Spinal cord (tissue), 10 donors: Measurements from ENCODE around the gene RPIA. TPM values are rescaled to one million over a fixed set of nuclear protein-coding genes. Genes with fewer than 3 reads are reported as not detected.

Experiments
- DNase-seq, 6 donors: peaks; one replicate each; pipeline versions ENCODE4 v3.0.0 to v3.0.0-alpha.2; 2013 to 2015; ENCODE audit warnings: low spot score in 6 of 6, low read depth in 4 of 6
- H3K27ac ChIP-seq: one replicate; pipeline ENCODE4 v1.5.1; 2013; ENCODE audit warnings: low read depth, low read length, control low read depth
- H3K27me3 ChIP-seq: one replicate; pipeline ENCODE4 v1.6.1; 2013; ENCODE audit warnings: low read length; ENCODE audit not compliant: control insufficient read depth, insufficient read depth
- H3K36me3 ChIP-seq: one replicate; pipeline ENCODE4 v1.6.1; 2013; ENCODE audit warnings: low read length; ENCODE audit not compliant: control insufficient read depth, insufficient read depth
- H3K4me1 ChIP-seq: one replicate; pipeline ENCODE4 v1.6.1; 2013; ENCODE audit warnings: low read length; ENCODE audit not compliant: control insufficient read depth, insufficient read depth
- H3K4me3 ChIP-seq: one replicate; pipeline ENCODE4 v1.5.1; 2013; ENCODE audit warnings: low read depth, low read length, control low read depth
- H3K9me3 ChIP-seq: one replicate; pipeline ENCODE4 v1.6.1; 2013; ENCODE audit warnings: low read length; ENCODE audit not compliant: control insufficient read depth, insufficient read depth
- WGBS: methylation state at CpG from one replicate; pipeline ENCODE4 v1.1.5; 2013; ENCODE audit warnings: missing lambda C conversion rate; ENCODE audit not compliant: insufficient coverage; 5-methylcytosine and 5-hydroxymethylcytosine counted together
- polyA plus RNA-seq, 2 donors: library from polyadenylated mRNA; unstranded; fragments of 120-200 nt; gene quantifications; one replicate each; pipeline ENCODE4 v1.2.1, GENCODE V29; 2013; ENCODE audit not compliant: insufficient read length in 2 of 2
- total RNA-seq, 2 donors: library from RNA; depleted of rRNA in 1 of 2; stranded (reverse); fragments of 120-200 nt in 1 of 2; fragments of >200 nt in 1 of 2; gene quantifications; one replicate each; pipeline versions ENCODE4 v1.2.3 to v1.2.4, GENCODE V29; 2013 to 2014
- donor health status: healthy.

Gene RPIA
- total and polyA plus RNA-seq, 4 donors: 9.0 to 18.2 (median 14.2) TPM

DNA sequence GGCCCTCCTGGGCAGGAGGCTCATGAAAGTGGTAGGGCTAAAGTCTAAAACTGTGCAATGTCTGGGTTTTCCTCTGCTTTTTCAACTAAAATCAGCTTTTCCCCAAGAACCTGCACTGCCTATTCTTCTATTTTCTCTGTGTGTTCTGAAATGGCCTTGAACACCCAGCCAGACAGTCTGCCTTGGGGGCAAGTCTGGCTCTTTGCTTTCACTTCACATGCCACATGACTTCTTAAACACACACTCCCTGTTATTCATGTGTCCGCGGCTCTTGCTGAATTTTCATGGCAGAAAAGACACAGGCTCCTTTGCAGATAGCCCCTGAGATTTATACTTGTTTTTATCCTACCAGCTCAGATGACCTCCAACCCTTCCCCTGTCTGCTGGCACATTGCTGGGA, 10.6 kb upstream of the RPIA start:
- H3K9me3 ChIP-seq: peaks cover 4% of the 10 kb centered on the region
- 88% methylated on average over 2 of the region's 2 CpGs for WGBS

DNA sequence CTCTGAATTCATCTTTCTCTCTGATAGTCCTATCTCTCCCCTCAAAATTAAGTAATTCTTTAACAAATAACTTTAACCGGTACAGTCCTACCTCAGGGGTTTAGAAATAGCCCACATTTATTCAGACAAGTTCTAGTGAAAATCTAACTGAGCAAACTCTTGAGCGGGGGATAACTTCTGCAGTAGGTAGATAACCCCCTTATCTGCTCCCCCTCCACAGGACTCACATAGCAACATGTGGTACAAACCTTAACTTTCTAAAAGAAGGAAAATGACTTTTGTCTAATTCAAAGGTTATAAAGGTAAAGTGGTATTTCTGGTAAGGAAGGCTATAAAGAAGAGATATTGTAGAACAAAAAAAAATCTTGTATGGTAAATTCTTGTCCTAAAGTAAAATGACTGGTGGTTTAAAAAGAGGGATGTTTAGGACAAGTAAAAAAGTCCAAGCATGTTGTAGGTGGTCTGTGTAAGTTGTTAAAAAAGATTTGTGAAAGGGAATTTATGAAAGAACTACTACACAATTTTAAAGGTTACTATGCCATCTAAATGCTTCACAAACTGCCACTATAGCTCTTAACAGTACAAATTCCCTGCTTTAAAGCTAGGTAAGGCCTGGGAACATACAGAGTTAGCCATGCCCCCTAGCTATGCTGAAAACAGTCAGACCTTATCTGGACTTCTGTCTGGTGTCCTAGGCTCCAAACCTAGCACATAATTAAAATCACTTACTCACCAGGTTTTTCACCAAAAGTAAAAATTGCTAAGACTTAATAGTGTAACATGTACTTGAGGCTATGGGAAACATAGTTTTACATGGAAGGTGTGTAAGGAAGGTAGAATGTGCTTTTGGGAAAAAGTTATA, 8.1 kb upstream of the RPIA start:
- no peak overlapping the region for H3K4me3 ChIP-seq
- no peaks in the 10 kb centered on the region for H3K27me3 ChIP-seq
- no peak overlapping the region for H3K27ac ChIP-seq
- no peaks in the 10 kb centered on the region for H3K4me1 ChIP-seq
- H3K36me3 ChIP-seq: no peaks in the 10 kb centered on the region
- peaks cover 4% of the 10 kb centered on the region for H3K9me3 ChIP-seq
- DNase-seq: no peak
- 100% methylated on average over 1 of the region's 2 CpGs for WGBS

More for the DNA sequence above, 10.6 kb upstream of the RPIA start:
- Histone ChIP-seq H3K36me3 (no peaks in the 10 kb centered on the region), H3K27me3 (no peaks in the 10 kb centered on the region), H3K4me3 (no peak overlapping the region), H3K4me1 (no peaks in the 10 kb centered on the region), H3K27ac (no peak overlapping the region)
- no peak for DNase-seq

DNA sequence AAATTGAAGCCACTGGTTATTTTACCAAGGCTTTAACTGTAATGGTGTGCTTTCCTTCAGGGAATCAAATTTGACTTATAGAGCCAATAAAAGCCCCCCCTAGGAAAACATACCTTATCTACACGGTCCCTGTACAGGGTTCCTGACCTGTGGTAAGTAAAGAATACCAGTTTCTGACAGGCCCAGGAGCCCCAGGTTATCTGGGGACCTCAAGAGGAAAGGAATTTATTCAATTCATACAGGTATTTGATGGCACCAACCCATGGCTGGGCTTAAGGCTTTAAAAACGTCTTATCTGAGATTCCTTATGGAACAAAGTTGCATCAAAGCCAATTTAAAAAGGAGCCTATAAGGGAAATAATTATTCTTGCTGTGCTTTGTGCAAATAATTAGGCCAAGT, 7.0 kb upstream of the RPIA start:
- H3K27ac ChIP-seq: no peak overlapping the region
- H3K4me1 ChIP-seq: no peaks in the 10 kb centered on the region
- 83% methylated on average over 1 of the region's 2 CpGs for WGBS
- no peak overlapping the region for H3K4me3 ChIP-seq
- H3K27me3 ChIP-seq: no peaks in the 10 kb centered on the region
- H3K36me3 ChIP-seq: no peaks in the 10 kb centered on the region
- peaks cover 4% of the 10 kb centered on the region for H3K9me3 ChIP-seq
- no peak for DNase-seq

DNA sequence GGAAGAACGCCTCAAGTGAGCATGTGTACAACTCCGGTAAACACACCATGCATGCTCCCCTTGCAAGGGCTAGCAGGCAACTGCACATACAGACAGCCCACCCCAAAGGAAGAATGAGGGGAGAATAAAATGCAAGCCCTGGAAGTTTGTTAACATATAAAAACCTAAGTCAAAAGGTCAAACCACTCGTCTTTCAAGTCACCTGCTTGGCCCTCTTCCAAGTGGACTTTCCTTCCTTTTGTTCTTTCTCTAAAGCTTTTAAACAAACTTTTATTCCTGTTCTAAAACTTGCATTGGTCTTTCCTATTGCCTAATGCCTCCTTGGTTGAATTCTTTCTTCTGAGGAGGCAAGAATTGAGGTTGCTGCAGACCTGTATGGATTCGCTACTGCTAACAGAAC, 5.2 kb upstream of the RPIA start:
- no peaks in the 10 kb centered on the region for H3K27me3 ChIP-seq
- H3K9me3 ChIP-seq: peaks cover 4% of the 10 kb centered on the region
- no peaks in the 10 kb centered on the region for H3K4me1 ChIP-seq
- 90% methylated on average over 2 of the region's 4 CpGs for WGBS
- H3K27ac ChIP-seq: no peak overlapping the region
- DNase-seq: no peak
- H3K4me3 ChIP-seq: no peak overlapping the region
- H3K36me3 ChIP-seq: no peaks in the 10 kb centered on the region

DNA sequence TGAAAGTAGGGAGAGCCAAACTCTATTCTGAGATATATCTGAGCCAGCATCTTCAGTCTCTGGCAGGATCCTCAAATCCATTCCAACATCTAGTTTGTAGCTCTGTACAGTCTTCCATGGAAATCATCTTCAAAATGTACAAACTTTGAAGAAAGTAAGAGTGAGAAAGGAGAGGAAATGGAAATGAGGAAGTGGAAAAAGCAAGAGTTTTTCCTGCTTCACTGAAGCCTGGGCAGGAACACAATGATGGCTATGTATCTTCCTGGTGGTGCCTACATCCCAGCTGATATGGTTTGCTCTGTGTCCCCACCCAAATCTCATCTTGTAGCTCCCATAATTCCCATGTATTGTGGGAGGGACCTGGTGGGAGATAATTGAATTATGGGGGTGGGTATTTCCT, 4.1 kb upstream of the RPIA start:
- H3K27me3 ChIP-seq: no peaks in the 10 kb centered on the region
- no peaks in the 10 kb centered on the region for H3K36me3 ChIP-seq
- no peak overlapping the region for H3K4me3 ChIP-seq
- no peak overlapping the region for H3K27ac ChIP-seq
- no peak for DNase-seq
- H3K4me1 ChIP-seq: no peaks in the 10 kb centered on the region
- peaks cover 4% of the 10 kb centered on the region for H3K9me3 ChIP-seq

DNA sequence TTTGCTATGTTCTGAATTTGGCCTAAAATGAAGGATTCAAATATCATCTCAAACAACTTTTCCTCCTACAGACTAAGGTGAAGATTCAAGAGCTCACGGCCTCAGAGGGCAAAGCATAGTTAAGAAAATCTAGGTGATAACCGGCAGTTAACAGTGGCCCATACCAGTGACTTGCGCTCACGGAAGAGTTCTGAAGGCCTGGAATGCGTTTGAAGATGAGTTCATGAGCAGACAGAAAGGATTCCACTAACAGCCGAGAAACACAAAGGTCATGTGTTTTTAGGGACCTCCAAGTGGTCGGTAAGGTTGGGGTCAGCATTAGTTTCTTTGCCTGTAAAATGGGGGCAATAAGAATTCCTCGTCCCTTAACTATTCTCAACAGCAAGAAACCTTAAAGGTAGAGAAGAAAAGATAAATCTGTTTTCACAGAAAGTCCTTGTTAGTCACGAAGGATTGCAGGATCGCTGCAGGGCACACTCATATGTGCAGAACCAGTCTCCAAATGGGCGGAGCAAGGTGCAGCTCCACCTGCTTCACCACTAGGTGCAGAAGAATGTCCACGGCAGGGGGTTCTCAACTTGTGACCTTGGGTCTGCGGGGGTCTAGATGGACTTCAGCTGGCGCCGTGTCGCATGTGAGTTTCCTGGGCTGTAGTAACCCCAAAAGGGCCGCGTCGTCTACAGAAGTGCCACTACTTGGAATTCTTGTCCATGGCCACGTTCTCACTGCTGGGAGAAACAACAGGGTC, 708 bp upstream of the RPIA start:
- Histone ChIP-seq H3K4me3 (peak overlapping the region; percentile 79), H3K27me3 (no peaks in the 10 kb centered on the region), H3K27ac (peak overlapping the region; percentile 78), H3K36me3 (no peaks in the 10 kb centered on the region), H3K9me3 (no peaks in the 10 kb centered on the region), H3K4me1 (peaks cover 4% of the 10 kb centered on the region)
- DNase-seq: no peak
- whole genome bisulfite sequencing: 38% methylated on average over 18 of the region's 20 CpGs

DNA sequence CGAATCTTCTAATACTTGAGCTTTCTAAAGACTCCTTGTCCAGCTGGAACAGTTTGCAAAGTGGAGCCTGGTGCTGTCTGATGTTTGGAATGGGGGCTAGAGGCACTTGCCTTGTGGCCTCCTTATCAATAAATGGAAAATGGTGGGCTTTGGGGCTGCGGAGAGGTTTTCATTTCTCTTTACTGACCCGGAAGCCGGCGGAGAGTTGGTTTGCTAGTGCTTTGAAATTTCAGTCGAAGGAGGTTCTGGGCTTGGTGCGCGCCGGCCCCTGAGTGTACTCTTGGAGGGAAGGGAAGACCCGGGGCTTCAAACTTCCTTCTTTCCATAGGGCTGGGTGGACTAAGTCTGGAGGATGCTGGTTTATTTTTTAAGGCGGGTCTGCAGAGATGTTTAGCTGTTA, 714 bp downstream of the RPIA start:
- no peaks in the 10 kb centered on the region for H3K36me3 ChIP-seq
- H3K4me1 ChIP-seq: peaks cover 4% of the 10 kb centered on the region
- H3K9me3 ChIP-seq: no peaks in the 10 kb centered on the region
- H3K27me3 ChIP-seq: no peaks in the 10 kb centered on the region
- H3K4me3 ChIP-seq: peak overlapping the region; percentile 79
- 1% methylated on average over 10 of the region's 11 CpGs for WGBS
- H3K27ac ChIP-seq: peak overlapping the region; percentile 59
- peak in 1 of 6 donors; percentile 30 for DNase-seq

DNA sequence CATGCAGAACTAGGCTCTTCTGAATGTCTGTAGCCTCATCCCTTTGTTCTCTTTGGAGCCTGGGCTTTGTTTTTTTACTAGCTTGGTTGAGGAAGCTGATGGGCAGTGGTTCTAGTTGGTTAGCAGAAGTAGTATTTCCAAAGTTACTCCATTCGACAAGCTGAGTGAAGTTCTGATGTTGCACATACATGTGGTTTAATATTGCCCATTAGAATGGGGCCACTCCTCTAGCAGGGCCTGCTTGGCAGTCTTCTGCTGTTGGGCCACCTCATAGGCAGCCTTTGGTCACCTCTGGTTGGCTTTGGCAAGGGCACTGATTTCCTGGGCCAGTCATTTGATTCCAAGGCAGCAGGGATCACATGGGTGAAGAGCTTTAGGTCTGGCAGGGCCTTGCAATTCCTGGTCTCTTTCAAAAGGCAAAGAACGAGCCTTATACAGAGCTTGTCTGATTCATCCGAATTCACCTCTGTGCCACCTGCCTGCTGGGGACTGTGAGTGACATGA, 2.5 kb downstream of the RPIA start:
- no peaks in the 10 kb centered on the region for H3K27me3 ChIP-seq
- no peaks in the 10 kb centered on the region for H3K9me3 ChIP-seq
- peaks cover 4% of the 10 kb centered on the region for H3K4me1 ChIP-seq
- DNase-seq: no peak
- no peak overlapping the region for H3K4me3 ChIP-seq
- WGBS: 100% methylated on average over 2 of the region's 3 CpGs
- no peaks in the 10 kb centered on the region for H3K36me3 ChIP-seq
- no peak overlapping the region for H3K27ac ChIP-seq

DNA sequence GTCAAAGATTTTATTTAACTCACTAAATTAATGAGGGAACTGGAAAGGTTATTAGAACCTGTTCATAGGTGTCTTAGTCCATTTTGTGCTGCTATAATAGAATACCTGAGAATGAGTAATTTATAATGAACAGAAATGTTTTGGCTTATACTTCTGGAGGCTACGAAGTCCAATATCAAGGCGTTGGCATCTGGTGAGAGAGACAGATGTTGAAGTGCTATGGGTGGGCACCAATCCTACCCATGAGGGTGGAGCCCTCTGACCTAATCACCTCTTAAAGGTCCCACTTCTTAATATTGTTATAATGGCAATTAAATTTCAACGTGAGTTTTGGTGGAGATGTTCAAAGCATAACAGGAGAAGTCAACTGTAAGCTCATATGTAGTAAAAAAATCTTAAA, 5.1 kb downstream of the RPIA start:
- Histone ChIP-seq H3K4me3 (no peak overlapping the region), H3K9me3 (no peaks in the 10 kb centered on the region), H3K36me3 (peaks cover 6% of the 10 kb centered on the region), H3K27me3 (no peaks in the 10 kb centered on the region), H3K27ac (no peak overlapping the region), H3K4me1 (peaks cover 4% of the 10 kb centered on the region)
- no CpG with 5 or more reads among the region's 3 CpGs for WGBS
- DNase-seq: no peak
